GM19372 (cell line): ENCODE data around the gene PLEKHA8.
A peak's percentile ranks its signal among the peaks of the same experiment; 100 is the strongest.

Experiments
- ATAC-seq: cut with Tn5 transposase; IDR thresholded peaks from one replicate; pipeline ENCODE4 v1.9.1; 2021; ENCODE audit warnings: mild to moderate bottlenecking, low read depth, moderate library complexity; ENCODE audit not compliant: unreplicated experiment

PLEKHA8 gene

GRCh38 chr7:30164567-30164966 is 136.4 kb downstream of the PLEKHA8 start:
- ATAC-seq, result peak; percentile 41

GRCh38 chr7:30165590-30165989 is 137.4 kb downstream of the PLEKHA8 start:
- ATAC-seq, result no peak

GRCh38 chr7:30166155-30166840 is 138.1 kb downstream of the PLEKHA8 start:
- ATAC-seq, result no peak

GRCh38 chr7:30166841-30167235 is 138.6 kb downstream of the PLEKHA8 start:
- no peak for ATAC-seq

- no peak for ATAC-seq
Measured at GRCh38 chr7:30167901-30168300, 139.7 kb downstream of the PLEKHA8 start.

GRCh38 chr7:30168835-30169573 is 140.8 kb downstream of the PLEKHA8 start:
- ATAC-seq, result no peak

- ATAC-seq, result no peak
Measured at GRCh38 chr7:30169579-30169978, 141.4 kb downstream of the PLEKHA8 start.

- no peak for ATAC-seq
Measured at GRCh38 chr7:30170476-30171205, 142.4 kb downstream of the PLEKHA8 start.

- no peak for ATAC-seq
Measured at GRCh38 chr7:30171766-30172447, 143.7 kb downstream of the PLEKHA8 start.

GRCh38 chr7:30172451-30172850 is 144.2 kb downstream of the PLEKHA8 start:
- ATAC-seq, result no peak

GRCh38 chr7:30173058-30173897 is 145.1 kb downstream of the PLEKHA8 start:
- no peak for ATAC-seq

GRCh38 chr7:30175180-30175579 is 147.0 kb downstream of the PLEKHA8 start:
- ATAC-seq, result no peak

GRCh38 chr7:30175636-30176147 is 147.5 kb downstream of the PLEKHA8 start:
- no peak for ATAC-seq

GRCh38 chr7:30176463-30177109 is 148.4 kb downstream of the PLEKHA8 start:
- no peak for ATAC-seq

GRCh38 chr7:30177186-30177585 is 149.0 kb downstream of the PLEKHA8 start:
- no peak for ATAC-seq

- ATAC-seq, result no peak
Measured at GRCh38 chr7:30177965-30178364, 149.8 kb downstream of the PLEKHA8 start.

- peak; percentile 90 for ATAC-seq
Measured at GRCh38 chr7:30178748-30179436, 150.7 kb downstream of the PLEKHA8 start.
